ENCODE results near the gene TSPAN9.

Gene TSPAN9

DNA sequence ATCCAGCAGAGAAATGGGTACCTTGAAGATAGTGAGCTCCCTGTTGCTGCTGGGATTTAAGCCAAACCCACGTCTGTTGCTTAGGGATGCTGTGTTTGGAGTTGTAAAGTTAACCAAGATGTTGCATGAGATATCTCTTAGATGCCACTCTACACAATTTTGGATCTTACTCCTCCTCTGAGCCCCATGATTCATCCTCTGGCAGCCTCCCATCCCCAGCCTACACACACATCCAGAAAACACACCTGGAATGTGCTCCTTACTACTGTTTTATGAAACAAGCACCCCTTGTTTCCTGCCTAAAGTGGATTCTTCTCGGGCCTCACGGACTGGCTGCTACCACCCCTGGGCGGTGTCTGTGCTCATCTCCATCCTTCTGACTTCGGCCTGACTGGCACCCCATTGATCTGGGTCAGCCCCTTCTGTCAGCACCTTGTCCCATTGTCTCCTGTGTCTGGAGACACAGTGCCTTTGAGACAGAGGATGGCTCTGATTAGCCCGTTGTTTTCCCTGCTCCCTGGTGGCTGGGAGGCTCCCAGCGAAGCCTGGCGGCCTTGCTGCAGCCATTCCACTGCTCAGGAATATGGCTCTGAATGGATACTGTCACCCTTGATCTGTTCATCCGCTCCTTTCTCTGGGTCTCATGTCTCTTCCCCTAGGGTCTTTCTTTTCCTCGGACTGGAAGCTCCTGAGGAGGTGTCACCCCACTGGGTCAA is 24.3 kb downstream of the TSPAN9 start:
- DNase-seq = no peak

GRCh38 chr12:3102771-3103410 is 25.7 kb downstream of the TSPAN9 start:
- DNase-seq = no peak

DNA sequence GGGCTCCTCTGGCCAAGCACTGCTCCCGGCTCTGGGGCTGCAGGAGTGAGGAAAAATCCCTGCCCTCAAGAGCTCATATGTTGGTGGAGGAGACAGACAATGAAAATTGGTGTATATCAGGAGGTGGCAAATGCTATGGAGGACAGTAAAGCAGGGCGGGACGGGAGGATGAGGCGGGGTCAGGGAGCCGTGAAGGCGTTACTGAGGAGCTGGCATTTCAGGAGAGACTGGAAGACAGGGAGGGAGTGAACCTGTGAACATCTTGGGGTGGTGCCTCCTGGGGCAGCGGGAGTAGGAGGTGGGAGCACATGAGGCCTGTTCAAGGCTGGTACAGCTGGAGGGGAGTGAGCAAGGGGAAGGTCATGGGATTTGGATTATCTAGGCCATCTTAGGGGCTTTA is 26.6 kb downstream of the TSPAN9 start:
- no peak for DNase-seq

- DNase-seq = no peak
Observed at GRCh38 chr12:3105690-3106479, 28.7 kb downstream of the TSPAN9 start.

DNA sequence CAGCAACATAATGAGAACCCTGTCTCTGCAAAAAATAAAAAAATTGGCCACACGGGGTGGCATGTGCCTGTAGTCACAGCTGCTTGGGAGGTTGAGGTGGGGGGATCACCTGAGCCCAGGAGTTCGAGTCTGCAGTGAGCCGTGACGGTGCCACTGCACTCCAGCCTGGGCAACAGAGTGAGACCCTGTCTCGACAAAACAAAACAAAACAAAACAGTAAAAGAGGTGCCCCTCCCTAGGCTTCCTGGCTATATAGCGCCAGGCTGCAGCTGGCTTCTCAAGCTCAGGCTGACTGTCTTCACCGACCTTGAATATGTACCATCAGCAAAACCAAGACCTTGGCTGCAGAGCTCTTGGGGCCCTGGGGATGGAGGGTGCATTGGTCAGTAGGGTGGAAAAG is 29.4 kb downstream of the TSPAN9 start:
- no peak for DNase-seq

DNA sequence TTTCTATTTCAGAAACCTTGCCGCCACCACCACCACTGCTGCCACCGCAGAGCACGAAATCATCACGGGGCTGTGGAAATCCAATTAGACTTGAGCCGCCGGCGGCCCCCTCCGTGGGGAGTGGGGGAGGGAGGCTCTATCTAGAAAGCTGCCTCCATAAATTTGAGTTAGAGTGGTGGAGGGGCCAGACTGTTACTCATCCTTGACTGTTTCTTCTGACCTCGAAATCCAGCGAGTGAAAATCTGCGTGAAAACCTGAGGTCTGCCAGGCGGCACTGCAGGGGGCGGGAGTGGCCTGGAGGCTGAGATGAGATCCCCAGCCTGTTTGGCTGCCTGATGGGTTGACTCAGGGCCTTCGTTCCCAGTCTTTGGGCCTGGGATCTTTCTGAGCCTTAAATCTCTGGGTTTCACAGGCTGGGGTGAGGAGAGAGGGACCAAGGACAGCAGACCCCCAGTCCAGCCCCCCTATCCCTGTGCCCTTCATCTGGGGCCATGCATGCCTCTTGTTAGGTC is 29.9 kb downstream of the TSPAN9 start:
- DNase-seq = no peak

GRCh38 chr12:3107954-3108353 is 30.8 kb downstream of the TSPAN9 start:
- no peak for DNase-seq

DNA sequence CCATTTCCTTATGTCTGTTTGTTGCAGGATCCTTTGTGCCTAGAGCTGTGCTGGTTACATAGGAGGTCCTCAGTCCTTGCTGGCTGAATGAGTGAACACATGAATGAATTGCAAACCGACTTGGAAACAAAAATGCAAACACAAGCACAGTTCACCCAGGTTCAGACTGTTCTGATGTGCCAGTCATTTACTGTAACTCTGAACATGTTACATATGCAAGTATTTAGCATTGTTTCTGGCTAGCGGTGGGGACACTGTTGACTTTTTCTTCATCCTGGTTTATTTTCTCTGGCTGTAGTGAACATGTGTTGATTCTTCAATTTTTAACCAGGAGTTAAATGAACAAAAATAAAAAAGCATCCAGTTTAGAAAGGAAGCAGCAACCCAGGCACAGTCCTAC is 33.4 kb downstream of the TSPAN9 start:
- no peak for DNase-seq

GRCh38 chr12:3113671-3114325 is 36.6 kb downstream of the TSPAN9 start:
- DNase-seq = no peak

DNA sequence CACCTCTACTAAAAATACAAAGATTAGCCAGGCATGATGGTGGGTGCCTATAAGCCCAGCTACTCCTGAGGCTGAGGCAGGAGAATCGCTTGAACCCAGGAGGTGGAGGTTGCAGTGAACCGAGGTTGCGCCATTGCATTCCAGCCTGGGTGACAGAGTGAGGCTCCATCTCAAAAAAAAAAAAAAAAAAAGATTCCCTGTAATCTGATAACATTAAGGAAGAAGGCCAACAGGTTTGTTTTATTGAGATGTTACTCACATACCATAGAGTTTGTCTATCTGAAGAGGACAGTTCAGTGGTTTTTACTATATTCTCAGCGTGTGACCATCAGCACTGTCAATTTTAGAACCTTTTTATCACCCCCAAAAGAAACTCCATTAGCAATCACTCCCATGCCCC is 37.5 kb downstream of the TSPAN9 start:
- DNase-seq = no peak

- no peak for DNase-seq
Observed at GRCh38 chr12:3115078-3115477, 37.9 kb downstream of the TSPAN9 start.

DNA sequence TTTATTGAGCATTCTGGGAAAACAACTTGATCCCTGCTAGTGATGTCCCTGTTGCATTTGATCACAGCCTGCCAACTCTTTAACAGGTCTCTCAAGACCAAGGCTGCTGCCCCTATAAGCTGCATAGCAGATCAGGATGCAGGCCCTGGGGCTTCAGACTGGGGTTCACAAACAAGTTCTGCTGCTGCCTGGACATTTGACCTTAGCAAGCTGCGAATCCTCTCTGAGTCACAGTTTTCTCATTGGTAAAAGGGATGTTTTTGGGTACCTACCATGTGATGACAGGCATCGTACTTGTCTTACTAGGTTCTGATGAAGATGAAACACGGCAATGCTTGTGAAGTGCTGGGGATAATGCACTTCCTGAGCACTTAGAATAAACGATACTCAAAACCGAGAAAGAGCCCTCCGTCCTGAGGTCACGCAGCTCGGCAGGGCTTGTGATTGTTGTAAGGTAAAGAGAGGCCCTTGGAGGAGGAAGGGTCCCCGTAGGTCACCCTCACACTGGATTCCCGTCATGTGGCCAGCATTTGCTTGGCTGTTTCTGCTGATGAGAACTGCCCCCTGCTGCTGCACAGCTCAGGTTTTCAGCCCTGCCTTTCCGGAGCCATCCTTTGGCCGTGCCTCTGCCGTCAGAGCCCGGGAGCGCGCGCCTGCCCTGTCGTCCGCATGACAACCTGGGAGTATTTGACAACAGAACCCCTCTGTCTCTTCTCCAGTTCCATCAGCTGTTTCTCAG is 39.1 kb downstream of the TSPAN9 start:
- no peak for DNase-seq

GRCh38 chr12:3117144-3117581 is 40.0 kb downstream of the TSPAN9 start:
- no peak for DNase-seq

DNA sequence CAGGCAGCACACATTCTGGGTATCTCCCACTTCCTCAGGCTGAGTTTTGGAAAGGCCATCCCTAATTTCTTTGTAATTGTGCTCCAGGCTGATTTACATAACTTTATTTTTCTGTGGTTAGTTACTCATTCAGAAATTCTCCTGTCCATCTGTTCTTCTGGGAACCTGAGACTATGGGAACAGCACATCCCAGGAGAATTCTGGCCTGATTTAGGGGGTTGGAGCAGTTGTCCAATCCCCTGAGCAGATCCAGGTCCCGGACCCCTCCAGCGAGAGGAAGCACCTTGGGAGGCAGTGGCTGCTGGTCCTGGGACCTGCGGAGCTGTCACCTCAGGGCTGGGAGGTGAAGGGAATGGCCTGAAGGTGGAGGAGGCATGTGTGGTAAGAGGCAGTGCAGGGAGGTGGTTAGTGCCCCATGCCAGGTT is 40.4 kb downstream of the TSPAN9 start:
- DNase-seq = no peak

DNA sequence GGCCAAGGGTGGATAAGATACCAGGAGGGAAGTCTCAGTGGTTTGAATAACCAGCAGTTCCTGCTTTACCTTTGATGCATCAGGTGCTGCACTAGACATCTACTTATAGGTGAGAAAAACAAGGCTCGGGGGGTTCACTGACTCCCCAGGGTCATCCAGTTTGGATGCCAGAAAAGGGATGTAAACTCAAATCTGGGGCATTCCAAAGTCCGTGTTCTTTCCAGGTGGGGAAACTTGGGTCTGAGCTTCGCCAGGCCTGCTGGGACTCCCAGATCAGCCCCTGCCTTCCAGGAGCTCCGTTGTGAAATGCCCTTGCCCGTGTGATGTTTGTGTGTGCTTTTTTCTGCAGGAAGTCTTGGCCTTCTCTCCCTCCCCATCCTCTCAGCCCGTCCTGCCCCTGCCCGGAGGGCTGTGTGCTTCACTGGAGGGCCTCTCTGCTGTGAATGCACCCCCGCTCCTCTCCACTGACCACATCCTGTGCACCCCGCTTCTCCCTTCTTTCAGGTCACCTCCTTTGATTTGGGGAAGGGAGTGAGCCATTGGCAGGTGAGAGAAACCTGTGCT is 42.1 kb downstream of the TSPAN9 start:
- no peak for DNase-seq

DNA sequence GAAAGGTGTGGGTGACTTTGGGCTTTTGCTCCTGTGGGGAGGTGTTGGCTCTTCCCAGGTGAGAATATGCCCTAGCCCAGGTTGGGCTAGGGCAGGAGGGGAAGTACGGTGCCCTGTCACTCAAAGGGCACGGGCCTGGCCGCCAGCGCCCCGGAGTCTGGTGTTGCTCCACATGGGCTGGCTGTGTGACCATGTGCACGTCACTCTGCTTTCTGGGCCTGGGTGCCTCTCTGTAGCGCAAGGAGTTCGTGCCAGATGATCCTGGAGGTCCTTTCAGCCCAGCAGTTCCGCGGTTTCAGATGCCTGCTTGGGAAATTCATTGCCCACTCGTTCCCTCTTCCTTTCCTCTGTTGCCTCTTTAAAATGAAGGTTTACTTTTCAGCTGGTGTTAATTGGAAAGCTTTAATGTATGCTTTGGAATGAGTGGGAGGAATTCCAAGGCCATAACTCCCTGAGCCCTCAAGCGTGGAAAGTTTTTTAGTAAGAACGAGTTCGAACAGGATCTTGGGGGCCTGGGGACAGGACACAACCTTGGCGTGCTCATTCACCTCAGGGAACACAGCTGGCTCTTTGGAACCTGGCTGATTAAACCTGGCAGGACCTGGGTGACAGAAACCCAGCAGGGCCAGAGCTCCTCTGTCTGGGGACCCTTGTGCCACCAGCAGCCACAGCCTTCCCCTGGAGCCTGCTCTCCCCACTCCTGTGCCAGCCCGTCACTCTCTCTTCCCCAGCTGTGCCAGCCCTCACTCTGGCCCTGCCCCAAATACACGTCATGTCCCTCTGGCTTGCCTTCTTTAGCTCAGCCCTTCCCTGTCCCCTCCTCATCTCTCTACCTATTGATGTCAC is 42.8 kb downstream of the TSPAN9 start:
- no peak for DNase-seq

DNA sequence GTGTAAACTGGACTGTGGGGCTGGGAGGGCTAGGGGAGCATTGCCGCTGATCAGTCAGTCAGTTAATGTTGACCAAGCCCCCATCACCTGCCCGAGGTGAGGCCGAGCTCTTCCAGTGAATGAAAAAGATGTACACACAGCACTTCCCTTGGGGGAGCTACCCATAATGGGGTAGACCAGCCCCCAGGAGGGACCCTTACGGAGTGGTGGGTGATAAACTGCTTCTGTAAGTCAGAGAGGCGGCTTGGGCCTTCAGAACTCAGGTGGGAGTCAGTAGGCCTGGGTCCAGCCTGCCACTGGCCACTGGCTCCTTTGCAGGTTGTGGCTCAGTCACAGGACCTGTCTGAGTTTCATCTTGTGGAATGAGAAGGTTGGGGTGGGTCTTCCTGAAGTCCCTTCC is 43.5 kb downstream of the TSPAN9 start:
- no peak for DNase-seq

GRCh38 chr12:3122841-3123678 is 45.9 kb downstream of the TSPAN9 start:
- DNase-seq = no peak

DNA sequence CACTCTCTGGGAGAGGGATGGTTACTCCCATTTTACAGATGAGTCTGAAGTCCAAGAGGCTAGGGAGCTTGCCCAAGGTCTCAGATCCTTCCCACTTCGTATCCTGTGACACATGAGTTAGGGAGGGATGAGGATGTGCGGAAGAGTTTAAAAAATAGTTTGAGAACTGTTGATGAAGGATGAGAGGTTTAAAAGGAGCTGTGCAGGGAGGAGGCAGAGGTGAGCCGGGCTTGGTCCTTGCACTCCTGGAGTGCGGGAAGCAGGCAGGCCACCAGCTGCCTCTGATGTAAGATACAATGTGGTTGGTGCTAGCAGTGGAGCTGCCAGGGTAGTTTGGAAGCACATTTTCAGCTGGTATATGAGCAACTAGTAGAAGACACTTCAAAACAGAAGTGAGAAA is 46.5 kb downstream of the TSPAN9 start:
- no peak for DNase-seq

DNA sequence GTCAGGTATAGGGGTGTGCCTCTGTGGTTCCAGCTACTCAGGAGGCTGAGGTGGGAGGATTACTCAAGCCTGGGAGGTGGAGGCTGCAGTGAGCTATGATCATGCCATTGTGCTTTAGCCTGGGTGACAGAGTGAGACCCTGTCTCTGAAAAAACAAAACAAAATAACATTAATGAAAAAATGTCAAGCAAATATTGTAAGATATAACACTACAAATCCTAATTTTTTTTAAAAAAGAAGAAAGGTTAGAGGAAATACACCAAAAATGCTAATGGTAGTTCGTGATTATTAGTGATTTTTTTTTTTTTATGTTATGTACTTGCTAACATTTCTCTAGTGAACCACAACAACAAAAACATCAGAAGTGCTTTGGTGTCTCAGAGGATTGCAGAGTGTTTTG is 47.7 kb downstream of the TSPAN9 start:
- DNase-seq = no peak
